G401.6 (cell line): Measurements from ENCODE around the gene SNX13.

ENCODE experiments used
- FAIRE-seq: peaks from 2 replicates; lab custom pipeline; 2012; peaks lifted over from hg19 to GRCh38; lab: Jason Lieb, UNC

SNX13 gene

GRCh38 chr7:17779381-17779780, 160.9 kb downstream of the SNX13 start:
- FAIRE-seq, result no peak

DNA sequence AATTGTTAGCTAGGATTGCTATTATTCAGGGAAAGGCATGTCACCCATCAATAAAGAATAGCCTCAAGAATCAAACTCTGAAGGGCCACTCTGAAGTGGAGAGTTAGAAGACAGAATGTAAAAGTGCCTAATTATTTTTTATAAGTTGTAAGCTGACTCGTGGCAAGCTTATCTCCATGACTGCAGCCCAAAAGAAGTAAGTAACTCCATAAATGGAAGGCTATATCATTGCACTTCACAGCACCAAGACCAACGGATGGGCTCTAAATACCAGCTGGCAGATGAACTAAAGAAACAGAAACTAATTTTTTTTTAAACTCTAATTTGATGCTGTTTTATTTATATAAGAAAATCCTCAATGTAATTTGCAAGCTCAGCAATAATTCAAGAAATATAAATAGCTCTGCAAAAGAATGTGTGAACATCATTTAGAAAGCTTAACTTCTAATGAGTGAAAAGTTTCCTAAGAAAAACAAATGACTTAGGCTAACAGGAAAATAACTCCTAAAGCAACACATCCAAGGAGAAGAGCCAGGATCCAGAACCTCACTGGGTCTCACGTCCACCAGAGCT, 165.5 kb downstream of the SNX13 start:
- no peak for FAIRE-seq

- no peak for FAIRE-seq
Observed at GRCh38 chr7:17774248-17774647, 166.0 kb downstream of the SNX13 start.

- FAIRE-seq, result no peak
Observed at GRCh38 chr7:17773289-17773626, 167.0 kb downstream of the SNX13 start.

GRCh38 chr7:17772581-17773288, 167.6 kb downstream of the SNX13 start:
- no peak for FAIRE-seq

DNA sequence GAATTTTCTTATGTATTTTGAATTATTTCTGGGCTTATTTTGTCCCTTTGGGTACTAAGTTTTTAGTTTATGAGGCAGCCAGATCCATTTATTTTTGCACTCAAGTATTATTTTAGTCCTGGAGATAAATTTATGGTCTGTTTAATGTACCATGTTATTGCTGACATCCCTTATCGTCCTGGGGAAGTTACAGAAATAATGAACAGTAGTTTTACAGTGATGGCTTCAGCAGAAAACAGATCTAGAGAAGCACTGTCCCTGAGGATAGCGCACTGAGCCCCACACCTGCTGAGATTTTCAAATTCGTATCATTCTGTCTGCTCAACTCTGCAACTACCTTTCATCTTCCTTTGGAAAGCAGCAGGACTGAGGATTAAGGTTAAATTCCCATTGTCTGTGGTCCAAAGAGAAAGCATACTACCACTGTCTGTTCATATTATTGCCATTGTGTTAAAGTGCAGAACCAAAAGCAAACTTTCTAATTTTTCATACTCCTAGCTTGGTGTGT, 168.3 kb downstream of the SNX13 start:
- no peak for FAIRE-seq

DNA sequence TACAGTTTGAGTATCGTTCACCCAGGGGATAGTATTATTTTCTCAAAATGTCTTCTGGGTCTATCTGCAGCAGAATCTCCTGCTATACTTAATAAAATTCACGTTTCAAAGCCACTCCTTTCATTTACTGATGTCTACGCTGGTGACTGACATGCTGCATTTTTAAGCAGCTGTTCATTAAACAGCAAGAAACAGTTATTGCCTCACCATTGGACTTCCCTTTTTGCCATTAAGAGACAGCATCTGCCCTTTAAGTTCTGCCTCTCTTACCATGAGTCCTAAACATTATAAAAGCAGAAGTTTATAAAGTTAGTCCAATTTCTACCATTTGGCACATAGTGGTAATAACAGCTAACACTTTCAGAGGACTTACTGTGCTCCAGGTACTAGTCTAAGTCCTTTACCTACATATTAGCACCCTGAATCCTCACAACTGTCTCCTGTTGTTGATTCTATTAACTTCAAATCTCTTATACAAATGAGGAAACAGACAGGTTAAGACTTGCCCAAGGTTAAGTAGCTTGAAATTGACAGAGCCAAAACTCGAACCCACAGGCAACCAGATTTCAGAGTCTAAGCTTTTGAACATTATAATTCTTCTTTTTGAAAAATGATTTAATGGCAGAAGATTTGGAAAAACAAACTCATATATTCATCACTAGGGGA, 169.5 kb downstream of the SNX13 start:
- no peak for FAIRE-seq

GRCh38 chr7:17769918-17770317, 170.4 kb downstream of the SNX13 start:
- peak; percentile 89 for FAIRE-seq

DNA sequence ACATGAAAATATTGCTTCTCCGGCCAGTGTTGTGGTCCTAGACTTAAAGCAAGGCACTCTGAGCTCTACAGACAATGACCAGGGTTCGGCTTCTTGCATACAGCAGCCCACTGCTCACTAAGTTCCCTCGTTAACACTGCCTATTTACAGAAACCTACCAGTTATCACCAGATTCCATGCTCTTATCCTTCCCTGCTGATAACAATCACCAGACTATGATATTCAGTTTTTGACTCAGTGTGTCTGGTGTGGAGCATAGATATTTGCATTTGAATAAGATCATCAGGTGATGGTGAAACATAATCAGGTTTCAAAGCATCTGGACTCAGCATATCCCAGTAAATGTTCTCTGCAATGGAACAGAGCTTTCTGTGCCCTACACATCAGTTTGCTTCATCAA, 182.3 kb downstream of the SNX13 start:
- FAIRE-seq, result no peak

DNA sequence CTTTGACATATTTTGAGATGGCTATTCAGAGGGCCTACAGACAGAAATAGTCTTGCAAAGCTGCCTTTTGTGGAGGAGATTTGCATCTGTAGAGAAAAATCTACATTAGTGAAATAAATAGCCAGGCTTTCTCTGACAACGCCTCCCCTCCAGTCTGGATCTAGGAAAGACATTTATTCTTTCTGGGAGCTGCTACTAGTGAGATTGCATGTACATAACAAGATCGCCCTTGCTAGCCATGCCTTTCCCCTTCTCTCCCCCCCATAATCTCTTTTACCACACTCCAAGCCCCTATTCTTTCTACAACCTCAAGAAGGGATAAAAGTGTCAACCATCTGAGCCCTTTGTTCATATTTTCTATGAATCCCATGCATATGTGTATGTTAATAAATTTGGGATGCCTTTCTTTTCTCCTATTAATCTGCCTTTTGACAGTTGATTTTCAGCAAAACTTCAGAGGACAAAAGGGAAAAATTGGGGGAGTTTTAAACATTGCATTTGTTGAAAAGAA, 194.2 kb downstream of the SNX13 start:
- FAIRE-seq, result no peak

GRCh38 chr7:17745610-17746009, 194.7 kb downstream of the SNX13 start:
- FAIRE-seq, result no peak

DNA sequence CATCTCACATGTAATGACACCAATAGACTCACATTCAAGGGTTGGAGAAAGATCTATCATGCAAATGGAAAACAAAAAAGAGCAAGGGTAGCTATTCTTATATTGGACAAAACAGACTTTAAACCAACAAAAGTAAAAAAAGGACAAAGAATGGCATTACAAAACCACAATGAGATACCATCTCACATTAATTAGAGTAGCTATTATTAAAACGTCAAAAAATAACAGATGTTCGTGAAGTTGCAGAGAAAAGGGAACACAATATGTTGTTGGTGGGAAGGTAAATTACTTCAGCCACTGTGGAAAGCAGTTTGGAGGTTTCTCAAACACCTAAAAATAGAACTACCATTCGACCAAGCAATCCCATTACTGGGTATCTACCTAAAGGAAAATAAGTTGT, 197.0 kb downstream of the SNX13 start:
- FAIRE-seq, result no peak

DNA sequence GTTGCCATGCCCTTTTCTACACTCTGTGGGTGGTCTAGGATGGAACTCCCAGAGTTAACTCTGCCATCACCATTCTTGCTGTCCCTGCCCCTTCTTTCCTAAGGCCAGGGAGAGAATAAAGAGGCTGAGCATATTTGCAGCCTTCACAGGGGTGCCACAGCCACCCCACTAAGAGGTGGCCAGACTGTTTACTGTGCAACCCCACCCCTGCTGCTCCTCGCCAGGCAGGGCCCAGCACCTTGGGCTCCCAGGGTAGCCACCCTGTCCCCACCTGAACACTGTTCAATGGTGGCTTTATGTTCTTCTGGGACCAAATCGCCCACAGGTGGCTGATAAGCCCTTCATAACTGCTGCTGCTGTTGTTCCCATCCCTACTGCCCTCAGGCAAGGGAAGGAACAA, 198.9 kb downstream of the SNX13 start:
- FAIRE-seq, result no peak
